ENCODE data around the gene RTL10. TPM values are rescaled to one million over a fixed set of nuclear protein-coding genes. Genes with fewer than 3 reads are reported as not detected.

RTL10 gene
- total RNA-seq, 1 donor from 2014 or later, result 14.7 TPM

GRCh38 chr22:19808873-19809478, 45.7 kb downstream of the RTL10 start:
- DNase-seq, result no peak

- DNase-seq, result no peak
Observed at GRCh38 chr22:19807914-19808872, 46.5 kb downstream of the RTL10 start.

- no peak for DNase-seq
Observed at GRCh38 chr22:19807161-19807913, 47.3 kb downstream of the RTL10 start.

DNA sequence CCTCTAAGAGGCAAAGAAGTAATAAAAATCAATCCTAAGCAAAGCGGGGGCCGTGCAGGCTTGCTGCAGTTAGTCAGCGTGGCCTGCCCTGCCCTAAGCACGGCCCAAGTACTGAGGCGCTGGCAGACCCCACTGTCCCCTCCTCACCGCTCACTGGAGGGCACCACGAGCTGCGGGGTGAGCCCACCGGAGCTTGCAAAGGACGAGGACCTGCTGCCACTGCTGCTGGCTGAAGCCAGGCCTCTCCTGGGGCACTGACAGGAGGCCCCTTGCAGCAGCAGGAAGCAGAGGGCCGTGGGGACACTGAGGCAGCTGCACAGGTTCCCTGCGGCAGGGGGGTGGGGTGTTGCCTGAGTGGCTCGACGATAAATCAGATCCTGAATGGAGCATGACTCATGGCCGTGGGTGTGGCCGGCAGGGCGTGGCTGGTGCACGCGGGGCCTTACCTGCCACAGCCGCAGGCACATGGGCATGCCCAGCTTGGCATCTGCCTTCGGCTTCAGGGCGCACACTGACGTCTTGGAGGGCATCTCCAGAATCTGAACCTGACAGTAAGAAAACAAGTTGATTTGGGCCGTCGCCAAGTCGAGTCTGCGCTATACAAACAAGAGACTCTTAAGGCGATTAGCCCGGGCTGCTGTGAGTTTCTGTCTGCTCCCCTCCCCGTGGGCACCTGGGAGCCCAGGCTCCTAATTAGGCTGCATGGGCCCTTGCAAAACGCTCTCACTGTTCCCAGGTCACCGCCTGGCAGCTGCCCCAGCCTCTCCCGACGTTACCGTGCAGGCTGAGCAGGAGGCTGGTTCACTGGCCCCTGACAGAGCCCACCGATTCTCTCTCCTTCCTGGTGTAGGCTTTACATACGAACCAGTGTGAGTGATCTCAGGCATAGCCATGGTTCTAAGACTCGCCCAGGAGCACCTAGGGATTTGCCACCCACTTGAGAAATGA, 48.2 kb downstream of the RTL10 start:
- no peak for DNase-seq

GRCh38 chr22:19805821-19806212, 48.9 kb downstream of the RTL10 start:
- no peak for DNase-seq

Other genes with a start within 250 kb of the RTL10 start
- gene SEPTIN5, start 140.4 kb downstream of the RTL10 start, total RNA-seq, result 33.7 TPM
- gene GP1BB, start 131.3 kb downstream of the RTL10 start, total RNA-seq, result 2.0 TPM
- 4.8 TPM for gene TBX1, start 94.1 kb downstream of the RTL10 start, total RNA-seq
- gene GNB1L, start within 50 bp of the RTL10 start, total RNA-seq, result 2.1 TPM
- gene COMT, start 86.9 kb upstream of the RTL10 start, total RNA-seq, result 55.2 TPM
- gene TXNRD2, start 86.9 kb upstream of the RTL10 start, total RNA-seq, result 12.2 TPM
- gene ARVCF, start 161.9 kb upstream of the RTL10 start, total RNA-seq, result 15.1 TPM
- gene TANGO2, start 166.2 kb upstream of the RTL10 start, total RNA-seq, result 15.5 TPM
- 25.7 TPM for gene DGCR8, start 225.4 kb upstream of the RTL10 start, total RNA-seq